HepG2 (cell line): ENCODE data around the gene SEMA3F. TPM values are rescaled to one million over a fixed set of nuclear protein-coding genes. Genes with fewer than 3 reads are reported as not detected.
A peak's percentile ranks its signal among the peaks of the same experiment; 100 is the strongest.

Experiments used
- ARID4A ChIP-seq: sonication (generic); formaldehyde crosslinking; IDR thresholded peaks from 2 replicates; pipeline ENCODE4 v1.5.0; 2020; ENCODE audit warnings: mild to moderate bottlenecking, missing genetic modification reagents, borderline replicate concordance
- ATF4 ChIP-seq, 2 experiments: fragments of 450-650 bp in 1 of 2; sonication (generic) in 1 of 2; formaldehyde crosslinking; IDR thresholded peaks; 2 replicates each; pipeline versions ENCODE4 v1.5.0 to v1.8.0; 2020 to 2022; ENCODE audit warnings: mild to moderate bottlenecking in 1 of 2, missing genetic modification reagents in 1 of 2
- ATF6 ChIP-seq: sonication (generic); formaldehyde crosslinking; conservative IDR thresholded peaks from 2 replicates; pipeline ENCODE4 v1.4.0; 2020; ENCODE audit warnings: missing genetic modification reagents
- GFI1 ChIP-seq: sonication (generic); formaldehyde crosslinking; IDR thresholded peaks from 2 replicates; pipeline ENCODE4 v1.5.0; 2020; ENCODE audit warnings: missing genetic modification reagents, mild to moderate bottlenecking, borderline replicate concordance
- NR2C2 ChIP-seq: sonication (generic); formaldehyde crosslinking; IDR thresholded peaks from 2 replicates; pipeline ENCODE4 v1.4.0; 2020; ENCODE audit warnings: missing genetic modification reagents, mild to moderate bottlenecking, moderate library complexity, borderline replicate concordance
- POLR2G ChIP-seq: fragments of 200-400 bp; formaldehyde crosslinking; IDR thresholded peaks from 2 replicates; pipeline ENCODE4 v1.6.1; 2018; ENCODE audit warnings: mild to moderate bottlenecking, low read depth, low read length, moderate library complexity
- TFDP1 ChIP-seq: IDR thresholded peaks from 2 replicates; pipeline ENCODE4 v1.6.1; 2016; ENCODE audit warnings: missing compliant biosample characterization, missing genetic modification reagents, borderline replicate concordance
- THRA ChIP-seq: sonication (generic); formaldehyde crosslinking; IDR thresholded peaks from 2 replicates; pipeline ENCODE4 v1.4.0; 2020; ENCODE audit warnings: missing genetic modification reagents, borderline replicate concordance
- ZNF333 ChIP-seq: sonication (generic); formaldehyde crosslinking; IDR thresholded peaks from 2 replicates; pipeline ENCODE4 v1.4.0; 2020; ENCODE audit warnings: mild to moderate bottlenecking, missing genetic modification reagents, borderline replicate concordance
- ZNF558 ChIP-seq: sonication (generic); formaldehyde crosslinking; IDR thresholded peaks from 2 replicates; pipeline ENCODE4 v1.9.0; 2022; ENCODE audit warnings: mild to moderate bottlenecking, missing genetic modification reagents, borderline replicate concordance
- ZNF740 ChIP-seq: sonication (generic); formaldehyde crosslinking; IDR thresholded peaks from 2 replicates; pipeline ENCODE4 v1.4.0; 2020; ENCODE audit warnings: missing genetic modification reagents
- ZSCAN31 ChIP-seq: sonication (generic); formaldehyde crosslinking; IDR thresholded peaks from 2 replicates; pipeline ENCODE4 v1.5.0; 2020; ENCODE audit warnings: low read depth, mild to moderate bottlenecking, missing genetic modification reagents
- ZXDC ChIP-seq: sonication (generic); formaldehyde crosslinking; IDR thresholded peaks from 2 replicates; pipeline ENCODE4 v1.5.0; 2020; ENCODE audit warnings: mild to moderate bottlenecking, missing genetic modification reagents
- polyA plus RNA-seq, 8 experiments: library from polyadenylated mRNA; depleted of rRNA in 3 of 8; stranded (reverse) in 7 of 8; unstranded in 1 of 8; fragments of >200 nt; fragmentation: Illumina TruSeq in 4 of 8; extraction: Trizol in 4 of 8; gene quantifications; 2 replicates each; pipeline versions ENCODE4 v1.2.1 to v1.2.3, GENCODE V29; 2011 to 2016; ENCODE audit warnings: low read depth in 4 of 8, missing spikeins in 1 of 8, mixed read lengths in 1 of 8; ENCODE audit not compliant: insufficient read depth in 1 of 8
- total RNA-seq, 5 experiments: library from RNA; depleted of rRNA; stranded (reverse); fragments of >200 nt; fragmentation: Illumina TruSeq; extraction: Trizol; gene quantifications; 2 replicates each; pipeline ENCODE4 v1.2.3, GENCODE V29; 2016; ENCODE audit warnings: low read depth in 1 of 5

The SEMA3F gene
- total and polyA plus RNA-seq, 2 of the 13 experiments (the other 11 are each of a cell fraction or from before 2014, with no cell fraction given): 7.6 to 17.2 TPM

- TF ChIP-seq ATF6 (CRISPR knock-in tag) (0 out of 2 replicates have a peak, but pooled peaks have one; percentile 21), ZXDC (CRISPR knock-in tag) (no peak), ATF4 (CRISPR knock-in tag; IDR thresholded peaks at IDR 0.05) (no peak), THRA (CRISPR knock-in tag) (peak; percentile 75; the same call in 1 of the 2 replicates), ZNF333 (peak; percentile 31; the same call in 1 of the 2 replicates), TFDP1 (CRISPR knock-in tag) (no peak), NR2C2 (CRISPR knock-in tag) (no peak), GFI1 (CRISPR knock-in tag) (peak; percentile 33; the same call in 1 of the 2 replicates), ARID4A (CRISPR knock-in tag) (peak; percentile 56; the same call in 1 of the 2 replicates), ZNF558 (CRISPR knock-in tag) (0 out of 2 replicates have a peak, but pooled peaks have one; percentile 23), POLR2G (peak; percentile 50), ZSCAN31 (CRISPR knock-in tag) (peak; percentile 84), ZNF740 (0 out of 2 replicates have a peak, but pooled peaks have one; percentile 54)
Observed at GRCh38 chr3:50221411-50222168, 66.5 kb downstream of the SEMA3F start (continued).
